Activated effector memory CD4-positive, alpha-beta T cell treated with anti-CD3 and anti-CD28 coated beads, Interleukin-2, amount 50 U/mL, for 16 hours (primary cell): Measurements from ENCODE around the gene MESP1.

Experiments used
- DNase-seq: peaks from one replicate; pipeline ENCODE4 v3.0.0-alpha.2; 2020

Gene MESP1

DNA sequence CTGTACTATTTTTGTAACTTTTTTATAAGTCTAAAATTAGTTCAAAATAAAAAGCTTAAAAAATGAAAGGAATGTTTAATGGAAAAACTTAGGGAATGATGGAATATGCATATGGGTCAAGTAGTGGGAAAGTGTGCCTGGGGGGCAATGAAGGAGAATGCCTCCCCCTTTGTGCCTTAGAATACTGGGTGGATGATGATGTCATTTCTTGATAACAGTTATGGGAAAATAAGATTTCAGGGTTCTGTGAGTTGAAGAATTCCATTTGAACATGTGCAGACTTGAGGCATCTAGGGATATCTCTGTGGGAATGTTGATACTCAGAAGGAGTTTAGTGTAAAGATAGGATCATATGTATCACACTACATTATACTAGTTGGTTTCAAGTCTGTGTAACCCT, 46.6 kb downstream of the MESP1 start:
- no peak for DNase-seq
